Calu3 (cell line): Measurements from ENCODE around the gene CCL4. TPM values are rescaled to one million over a fixed set of nuclear protein-coding genes. Genes with fewer than 3 reads are reported as not detected.
"Not testable (repeated sequence)": the region's sequence is repeated elsewhere in the genome, so short reads cannot be mapped to it uniquely, and the experiment has no call there.

Experiments used
- Bru-seq: library from RNA; stranded (reverse); fragments of 400-500 nt; gene quantifications from one replicate; lab custom pipeline; 2021; lab: Mats Ljungman, UMichigan
- BruChase-seq, 2 experiments: library from RNA; stranded (reverse); fragments of 400-500 nt; gene quantifications; one replicate each; lab custom pipeline; 2021; lab: Mats Ljungman, UMichigan
- BruUV-seq: library from RNA; stranded (reverse); fragments of 400-500 nt; replicated peaks from 2 replicates; lab custom pipeline; 2021; lab: Mats Ljungman, UMichigan
- CTCF ChIA-PET: fragments of 300-600 bp; sonication (Branson Sonifier 250); formaldehyde crosslinking; loops from one replicate; lab custom pipeline; 2022; ENCODE audit warnings: antibody characterized with exemption; lab: Charles Lee
- DNase-seq: peaks from one replicate; pipeline ENCODE4 v3.0.0; 2022
- H3K27ac Mint-ChIP-seq: one replicate; pipeline ENCODE4 v1.8.0; 2022; ENCODE audit warnings: mixed read lengths; ENCODE audit not compliant: unreplicated experiment
- H3K27me3 Mint-ChIP-seq: one replicate; pipeline ENCODE4 v1.8.0; 2022; ENCODE audit warnings: mixed read lengths; ENCODE audit not compliant: unreplicated experiment
- H3K36me3 Mint-ChIP-seq: one replicate; pipeline ENCODE4 v1.8.0; 2022; ENCODE audit warnings: mild to moderate bottlenecking, moderate library complexity, mixed read lengths; ENCODE audit not compliant: insufficient read depth, unreplicated experiment
- H3K4me1 Mint-ChIP-seq: one replicate; pipeline ENCODE4 v1.8.0; 2022; ENCODE audit warnings: mild to moderate bottlenecking, low read depth, mixed read lengths; ENCODE audit not compliant: unreplicated experiment
- H3K4me3 Mint-ChIP-seq: one replicate; pipeline ENCODE4 v1.8.0; 2022; ENCODE audit warnings: mild to moderate bottlenecking, low read depth, moderate library complexity, mixed read lengths; ENCODE audit not compliant: unreplicated experiment
- H3K9me3 Mint-ChIP-seq: one replicate; pipeline ENCODE4 v1.8.0; 2022; ENCODE audit warnings: low read depth, mixed read lengths; ENCODE audit not compliant: unreplicated experiment
- intact Hi-C: fragments of 100-400 bp; cut with micrococcal nuclease; formaldehyde crosslinking; loops from one replicate; pipeline ENCODE4 v1.10.0; 2022; ENCODE audit not compliant: unreplicated experiment
- long read RNA-seq: library from polyadenylated mRNA; stranded (forward); transcript quantifications from one replicate; pipeline ENCODE4 v2.0.0, GENCODE V29; 2022
- total RNA-seq: library from RNA; stranded (reverse); gene quantifications from 2 replicates; pipeline ENCODE4 v1.2.3, GENCODE V29; 2022
- TF ChIP-seq, protein P1 (sequence below): fragments of 200-600 bp; IDR thresholded peaks from one replicate; pipeline ENCODE4 v1.8.0; 2022; ENCODE audit warnings: antibody characterized with exemption; ENCODE audit not compliant: unreplicated experiment

Gene CCL4
- total RNA-seq (not detected in 2 replicates), Bru-seq, nascent RNA (not detected), BruChase-seq, experiment 1, labeled RNA remaining after a 6-hour chase (not detected), BruChase-seq, experiment 2, labeled RNA remaining after a 2-hour chase (not detected)
- long read RNA-seq = 0 reads

DNA sequence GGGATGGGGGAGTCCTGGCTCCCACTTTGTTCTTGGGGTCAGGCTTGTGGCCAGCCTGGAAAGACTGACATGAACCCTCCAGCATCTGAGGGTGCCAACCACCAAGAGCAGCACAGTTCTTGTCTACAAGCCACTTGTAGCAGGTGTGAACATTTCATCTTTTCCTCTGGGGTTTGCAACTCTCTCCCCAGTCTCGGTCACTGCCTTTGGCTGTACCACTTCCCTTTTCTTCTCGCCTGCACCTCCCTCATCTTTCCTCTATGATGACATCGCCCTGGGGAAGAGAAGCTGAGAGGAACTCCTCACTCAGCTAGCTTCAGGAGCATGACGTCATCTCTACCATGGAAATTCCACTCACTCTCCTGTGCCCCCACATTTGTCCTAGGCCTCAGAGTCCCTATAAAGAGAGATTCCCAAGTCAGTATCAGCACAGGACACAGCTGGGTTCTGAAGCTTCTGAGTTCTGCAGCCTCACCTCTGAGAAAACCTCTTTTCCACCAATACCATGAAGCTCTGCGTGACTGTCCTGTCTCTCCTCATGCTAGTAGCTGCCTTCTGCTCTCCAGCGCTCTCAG is at the start of gene CCL4:
CCL4 (plus strand) TSS at position 427 of the 575 bp plus-strand sequence; CDS start at position 506, 79 bp downstream.
- DNase-seq, H3K27ac Mint-ChIP-seq, H3K36me3 Mint-ChIP-seq, H3K9me3 Mint-ChIP-seq, H3K4me3 Mint-ChIP-seq, BruUV-seq, H3K4me1 Mint-ChIP-seq, intact Hi-C loops: not testable (repeated sequence)
- CTCF ChIA-PET = interaction anchor here (0.6 kb wide), 1 partner anchor 128 kb away, joined by 4 read pairs; no protein-coding TSS in a partner anchor
- H3K27me3 Mint-ChIP-seq = peaks cover 87% of the 10 kb centered on the region

DNA sequence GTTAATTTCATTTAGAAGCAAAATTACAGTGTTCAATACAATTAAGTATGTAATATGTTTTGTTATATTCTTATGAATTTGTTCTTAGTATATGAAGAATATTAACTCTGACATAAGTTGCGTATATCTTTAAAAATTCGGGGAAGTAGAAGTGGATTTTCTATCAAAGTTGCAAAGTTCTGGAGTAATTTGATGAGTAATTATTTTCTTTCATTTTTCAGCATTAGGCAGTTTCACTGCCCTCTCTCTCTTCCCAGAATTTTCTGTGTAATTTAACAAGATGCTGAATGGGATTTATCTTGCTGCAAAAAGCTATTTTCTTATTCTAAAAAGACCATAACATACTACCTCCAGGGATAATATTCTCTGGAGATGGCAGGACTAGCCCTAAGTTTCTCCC is 48.5 kb upstream of the CCL4 start:
- H3K27me3 Mint-ChIP-seq = peaks cover 69% of the 10 kb centered on the region
- intact Hi-C loops = no loop called here
- H3K36me3 Mint-ChIP-seq = no peaks in the 10 kb centered on the region
- H3K4me1 Mint-ChIP-seq = no peaks in the 10 kb centered on the region
- TF ChIP-seq, protein P1, sequence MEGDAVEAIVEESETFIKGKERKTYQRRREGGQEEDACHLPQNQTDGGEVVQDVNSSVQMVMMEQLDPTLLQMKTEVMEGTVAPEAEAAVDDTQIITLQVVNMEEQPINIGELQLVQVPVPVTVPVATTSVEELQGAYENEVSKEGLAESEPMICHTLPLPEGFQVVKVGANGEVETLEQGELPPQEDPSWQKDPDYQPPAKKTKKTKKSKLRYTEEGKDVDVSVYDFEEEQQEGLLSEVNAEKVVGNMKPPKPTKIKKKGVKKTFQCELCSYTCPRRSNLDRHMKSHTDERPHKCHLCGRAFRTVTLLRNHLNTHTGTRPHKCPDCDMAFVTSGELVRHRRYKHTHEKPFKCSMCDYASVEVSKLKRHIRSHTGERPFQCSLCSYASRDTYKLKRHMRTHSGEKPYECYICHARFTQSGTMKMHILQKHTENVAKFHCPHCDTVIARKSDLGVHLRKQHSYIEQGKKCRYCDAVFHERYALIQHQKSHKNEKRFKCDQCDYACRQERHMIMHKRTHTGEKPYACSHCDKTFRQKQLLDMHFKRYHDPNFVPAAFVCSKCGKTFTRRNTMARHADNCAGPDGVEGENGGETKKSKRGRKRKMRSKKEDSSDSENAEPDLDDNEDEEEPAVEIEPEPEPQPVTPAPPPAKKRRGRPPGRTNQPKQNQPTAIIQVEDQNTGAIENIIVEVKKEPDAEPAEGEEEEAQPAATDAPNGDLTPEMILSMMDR = no peak
- no peaks in the 10 kb centered on the region for H3K9me3 Mint-ChIP-seq
- no peak overlapping the region for H3K27ac Mint-ChIP-seq
- no TSS peak for BruUV-seq
- H3K4me3 Mint-ChIP-seq = no peak overlapping the region
- no peak for DNase-seq
- CTCF ChIA-PET = no interaction called here

GRCh38 chr17:36055921-36056520 is 47.6 kb upstream of the CCL4 start:
- no peak for DNase-seq
- TF ChIP-seq, protein P1 = no peak
- H3K27me3 Mint-ChIP-seq = peaks cover 62% of the 10 kb centered on the region
- H3K9me3 Mint-ChIP-seq = no peaks in the 10 kb centered on the region
- no peaks in the 10 kb centered on the region for H3K36me3 Mint-ChIP-seq
- no peak overlapping the region for H3K4me3 Mint-ChIP-seq
- intact Hi-C loops = no loop called here
- H3K27ac Mint-ChIP-seq = no peak overlapping the region
- BruUV-seq = no TSS peak
- CTCF ChIA-PET = no interaction called here
- no peaks in the 10 kb centered on the region for H3K4me1 Mint-ChIP-seq

GRCh38 chr17:36057911-36058310 is 45.7 kb upstream of the CCL4 start:
- DNase-seq = no peak
- intact Hi-C loops = no loop called here
- CTCF ChIA-PET = interaction anchor here (0.8 kb wide), 1 partner anchor 9 kb away, joined by 3 read pairs; no protein-coding TSS in a partner anchor
- Mint-ChIP-seq H3K9me3 (no peaks in the 10 kb centered on the region), H3K36me3 (no peaks in the 10 kb centered on the region), H3K27me3 (peaks cover 59% of the 10 kb centered on the region), H3K4me3 (no peak overlapping the region), H3K4me1 (no peaks in the 10 kb centered on the region), H3K27ac (no peak overlapping the region)
- TF ChIP-seq, protein P1 = no peak
- no TSS peak for BruUV-seq
